ENCODE data around the gene TRPV3.
"Not testable (repeated sequence)": the region's sequence is repeated elsewhere in the genome, so short reads cannot be mapped to it uniquely, and the experiment has no call there.

The TRPV3 gene

GRCh38 chr17:3472137-3472536 is 85.5 kb downstream of the TRPV3 start:
- no peak for DNase-seq (ENCODE audit: low spot score)

GRCh38 chr17:3471599-3471998 is 86.0 kb downstream of the TRPV3 start, which contains the start of gene SPATA22:
Gene SPATA22 (minus strand): TSS chr17:3471819. CDS start chr17:3469325, 2,494 bp downstream.
- no peak for DNase-seq (ENCODE audit: low spot score)

- DNase-seq (ENCODE audit: low spot score) = no peak
These were observed 88.1 kb downstream of the TRPV3 start for GRCh38 chr17:3469529-3469928.

- not testable (repeated sequence) for DNase-seq (ENCODE audit: low spot score)
These were observed 91.3 kb downstream of the TRPV3 start for GRCh38 chr17:3466355-3466754.
